CD4-positive, alpha-beta T cell treated with Interleukin-6 at 100 ng/mL for 8 hours (primary cell): ENCODE data around the gene NPY.
"Not testable (repeated sequence)": the region's sequence is repeated elsewhere in the genome, so short reads cannot be mapped to it uniquely, and the experiment has no call there.

Experiments used
- DNase-seq: peaks from one replicate; pipeline ENCODE4 v3.0.0-alpha.2; 2020; ENCODE audit warnings: mixed read lengths, low spot score

NPY gene

GRCh38 chr7:24283897-24284698 is at the start of gene NPY:
Gene NPY, plus strand, starts transcription at chr7:24284190. Its CDS starts 1,051 bp downstream, at chr7:24285241.
- DNase-seq: no peak

- DNase-seq: no peak
Observed at GRCh38 chr7:24239260-24239659, 44.7 kb upstream of the NPY start.

GRCh38 chr7:24241206-24241605 is 42.8 kb upstream of the NPY start:
- no peak for DNase-seq

GRCh38 chr7:24244554-24244953 is 39.4 kb upstream of the NPY start:
- DNase-seq: no peak

- DNase-seq: no peak
Observed at GRCh38 chr7:24245362-24245761, 38.6 kb upstream of the NPY start.

GRCh38 chr7:24249266-24249665 is 34.7 kb upstream of the NPY start:
- DNase-seq: no peak

GRCh38 chr7:24251568-24251967 is 32.4 kb upstream of the NPY start:
- DNase-seq: no peak

GRCh38 chr7:24255139-24255538 is 28.9 kb upstream of the NPY start:
- peak; percentile 5 for DNase-seq

- DNase-seq: not testable (repeated sequence)
Observed at GRCh38 chr7:24258324-24258723, 25.7 kb upstream of the NPY start.

GRCh38 chr7:24271938-24272337 is 12.1 kb upstream of the NPY start:
- no peak for DNase-seq

- DNase-seq: no peak
Observed at GRCh38 chr7:24279512-24279911, 4.5 kb upstream of the NPY start.

GRCh38 chr7:24283554-24283896 is 465 bp upstream of the NPY start:
- DNase-seq: no peak

- no peak for DNase-seq
Observed at GRCh38 chr7:24284699-24285506, 913 bp downstream of the NPY start.

- peak; percentile 23 for DNase-seq
Observed at GRCh38 chr7:24290004-24290641, 6.1 kb downstream of the NPY start.

GRCh38 chr7:24291271-24291670 is 7.3 kb downstream of the NPY start:
- no peak for DNase-seq

- DNase-seq: no peak
Observed at GRCh38 chr7:24297362-24297761, 13.4 kb downstream of the NPY start.

- no peak for DNase-seq
Observed at GRCh38 chr7:24298696-24299095, 14.7 kb downstream of the NPY start.

- DNase-seq: no peak
Observed at GRCh38 chr7:24299192-24299591, 15.2 kb downstream of the NPY start.

GRCh38 chr7:24301703-24302102 is 17.7 kb downstream of the NPY start:
- DNase-seq: no peak

- DNase-seq: no peak
Observed at GRCh38 chr7:24304494-24305095, 20.6 kb downstream of the NPY start.

GRCh38 chr7:24307326-24307725 is 23.3 kb downstream of the NPY start:
- no peak for DNase-seq

GRCh38 chr7:24312588-24312987 is 28.6 kb downstream of the NPY start:
- no peak for DNase-seq

GRCh38 chr7:24313777-24314176 is 29.8 kb downstream of the NPY start:
- no peak for DNase-seq
